Hepatocyte (in vitro differentiated cells): ENCODE results near the gene RBFOX1. TPM values are rescaled to one million over a fixed set of nuclear protein-coding genes. Genes with fewer than 3 reads are reported as not detected.

Experiments
- DNase-seq: peaks from one replicate; pipeline ENCODE4 v3.0.0-alpha.2; 2016; ENCODE audit warnings: low spot score
- H2AFZ ChIP-seq: fragments of 200-600 bp; sonication (generic); 2 replicates; pipeline ENCODE4 v1.6.0; 2016; ENCODE audit warnings: antibody characterized with exemption, mild to moderate bottlenecking
- H3K27ac ChIP-seq: fragments of 200-600 bp; sonication (generic); 2 replicates; pipeline ENCODE4 v1.5.1; 2016; ENCODE audit warnings: mild to moderate bottlenecking
- H3K27me3 ChIP-seq: fragments of 200-600 bp; sonication (generic); 2 replicates; pipeline ENCODE4 v1.6.1; 2016
- H3K36me3 ChIP-seq: fragments of 200-600 bp; sonication (generic); replicated peaks from 2 replicates; pipeline ENCODE4 v1.5.1; 2016; ENCODE audit warnings: low read depth; ENCODE audit not compliant: insufficient read depth
- H3K4me1 ChIP-seq: fragments of 200-600 bp; sonication (generic); 2 replicates; pipeline ENCODE4 v1.5.1; 2016; ENCODE audit warnings: mild to moderate bottlenecking, moderate library complexity; ENCODE audit not compliant: insufficient read depth
- H3K4me2 ChIP-seq: fragments of 200-600 bp; sonication (generic); 2 replicates; pipeline ENCODE4 v1.6.0; 2016
- H3K4me3 ChIP-seq: fragments of 200-600 bp; sonication (generic); 2 replicates; pipeline ENCODE4 v1.5.1; 2016; ENCODE audit warnings: mild to moderate bottlenecking
- H3K79me2 ChIP-seq: fragments of 200-600 bp; sonication (generic); 2 replicates; pipeline ENCODE4 v1.6.0; 2017; ENCODE audit warnings: mild to moderate bottlenecking
- H3K9me2 ChIP-seq: fragments of 200-600 bp; sonication (generic); replicated peaks from 2 replicates; pipeline ENCODE4 v1.6.0; 2017; ENCODE audit warnings: mild to moderate bottlenecking; ENCODE audit not compliant: insufficient read depth
- H3K9me3 ChIP-seq: fragments of 200-600 bp; sonication (generic); 2 replicates; pipeline ENCODE4 v1.5.1; 2016; ENCODE audit warnings: low read depth, mild to moderate bottlenecking
- H4K20me1 ChIP-seq: fragments of 200-600 bp; sonication (generic); 2 replicates; pipeline ENCODE4 v1.6.0; 2016; ENCODE audit warnings: mild to moderate bottlenecking; ENCODE audit not compliant: insufficient read depth, poor library complexity, severe bottlenecking
- CTCF ChIP-seq: fragments of 200-600 bp; sonication (generic); IDR thresholded peaks from 2 replicates; pipeline ENCODE4 v1.5.1; 2016; ENCODE audit warnings: antibody characterized with exemption, mild to moderate bottlenecking; ENCODE audit not compliant: poor library complexity
- EZH2 ChIP-seq: fragments of 200-600 bp; sonication (generic); IDR thresholded peaks from 2 replicates; pipeline ENCODE4 v1.6.1; 2016; ENCODE audit warnings: antibody characterized with exemption, mild to moderate bottlenecking, borderline replicate concordance
- EZH2phosphoT487 ChIP-seq: fragments of 200-600 bp; sonication (generic); IDR thresholded peaks from one replicate; pipeline ENCODE4 v1.6.1; 2018; ENCODE audit warnings: antibody characterized with exemption, mild to moderate bottlenecking, low read depth, moderate library complexity; ENCODE audit not compliant: unreplicated experiment, severe bottlenecking
- WGBS: methylation state at CpG from one replicate; pipeline ENCODE4 v1.1.6; 2016; ENCODE audit warnings: low lambda C conversion rate; ENCODE audit errors: missing lambda C conversion rate; 5-methylcytosine and 5-hydroxymethylcytosine counted together
- polyA plus RNA-seq: library from polyadenylated mRNA; unstranded; fragments of >200 nt; fragmentation: Nextera tagmentation; extraction: Ambion mirVana; gene quantifications from 2 replicates; pipeline ENCODE4 v1.2.1, GENCODE V29; 2016
- total RNA-seq: library from RNA; depleted of rRNA; stranded (reverse); fragments of >200 nt; gene quantifications from 2 replicates; pipeline ENCODE4 v1.2.3, GENCODE V29; 2014

Gene RBFOX1
- total and polyA plus RNA-seq, 2 experiments from 2014 or later, result 1.00 to 1.2 TPM

- H3K36me3 ChIP-seq, result no peaks in the 10 kb centered on the region
- no peaks in the 10 kb centered on the region for H3K79me2 ChIP-seq
- H3K4me2 ChIP-seq, result no peak overlapping the region
- peaks cover 3% of the 10 kb centered on the region for H3K27me3 ChIP-seq
- TF ChIP-seq CTCF (no peak), EZH2phosphoT487 (no peak), EZH2 (no peak)
- H3K4me3 ChIP-seq, result no peak overlapping the region
- H2AFZ ChIP-seq, result no peak overlapping the region
- no peaks in the 10 kb centered on the region for H3K4me1 ChIP-seq
- H3K9me3 ChIP-seq, result no peaks in the 10 kb centered on the region
- H3K27ac ChIP-seq, result no peak overlapping the region
- WGBS, result 81% methylated on average over 12 of the region's 12 CpGs
- no peaks in the 10 kb centered on the region for H4K20me1 ChIP-seq
- H3K9me2 ChIP-seq, result no peaks in the 10 kb centered on the region
- DNase-seq, result no peak
Measured at GRCh38 chr16:7314163-7314562, 18.5 kb upstream of the RBFOX1 start.

DNA sequence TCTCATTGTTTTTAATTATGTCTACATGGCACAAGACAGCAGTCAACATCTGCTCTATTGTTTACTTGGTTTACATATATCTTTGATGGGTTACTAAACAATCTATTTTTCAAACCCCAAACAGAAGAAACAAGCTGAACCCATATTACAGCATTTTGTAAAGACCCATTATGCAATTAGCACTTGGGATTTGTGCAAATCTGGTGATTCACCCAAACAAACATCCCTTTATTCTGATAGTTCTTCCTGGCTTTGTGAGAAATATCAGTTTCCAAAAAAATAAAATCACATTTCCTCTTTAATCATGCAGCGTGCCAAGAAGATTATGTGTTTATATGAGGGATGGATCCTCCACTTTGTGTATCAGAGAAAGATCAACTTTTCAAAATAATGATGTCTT is 16.8 kb upstream of the RBFOX1 start:
- Histone ChIP-seq H3K79me2 (no peaks in the 10 kb centered on the region), H2AFZ (no peak overlapping the region), H3K9me2 (no peaks in the 10 kb centered on the region), H3K27ac (no peak overlapping the region), H3K4me1 (no peaks in the 10 kb centered on the region), H3K4me2 (no peak overlapping the region), H3K9me3 (no peaks in the 10 kb centered on the region), H3K27me3 (peaks cover 3% of the 10 kb centered on the region), H3K4me3 (no peak overlapping the region), H4K20me1 (no peaks in the 10 kb centered on the region), H3K36me3 (no peaks in the 10 kb centered on the region)
- TF ChIP-seq EZH2 (no peak), CTCF (no peak), EZH2phosphoT487 (no peak)
- no peak for DNase-seq
- WGBS, result 71% methylated on average over 1 of the region's 1 CpG

DNA sequence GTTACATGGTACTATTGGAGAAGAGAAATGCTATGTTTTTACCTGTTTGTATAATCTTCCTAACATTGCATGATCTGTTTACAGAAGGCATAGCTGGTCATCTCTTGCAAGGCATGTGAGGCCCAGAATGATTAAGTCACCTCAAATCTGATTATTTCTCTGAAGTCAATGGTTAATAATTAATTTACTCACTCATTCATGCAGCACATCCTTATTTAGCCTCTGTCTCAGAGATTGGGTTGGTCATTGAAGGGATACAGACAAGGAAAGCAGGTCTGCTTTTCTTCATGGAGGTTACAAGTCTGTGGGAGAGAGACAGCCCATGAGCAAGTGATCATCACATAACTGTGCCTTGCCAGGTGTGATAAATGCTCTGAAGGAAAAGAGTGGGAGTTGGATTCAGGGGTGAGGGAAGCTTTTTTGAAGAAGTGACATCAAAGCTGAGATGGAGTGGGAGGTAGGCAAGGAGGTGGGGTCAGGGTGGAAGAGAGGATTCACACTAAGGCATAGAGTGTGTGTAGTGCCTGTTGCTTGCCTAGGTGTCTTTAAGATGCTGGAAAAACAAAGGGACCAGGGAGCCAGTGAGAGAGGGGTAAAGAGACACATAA is 16.3 kb upstream of the RBFOX1 start:
- Histone ChIP-seq H3K27me3 (peaks cover 3% of the 10 kb centered on the region), H2AFZ (no peak overlapping the region)

More for the DNA sequence above, 16.3 kb upstream of the RBFOX1 start:
- Histone ChIP-seq H3K36me3 (no peaks in the 10 kb centered on the region), H4K20me1 (no peaks in the 10 kb centered on the region), H3K4me1 (no peaks in the 10 kb centered on the region), H3K79me2 (no peaks in the 10 kb centered on the region), H3K4me3 (no peak overlapping the region), H3K4me2 (no peak overlapping the region), H3K9me3 (no peaks in the 10 kb centered on the region), H3K9me2 (no peaks in the 10 kb centered on the region), H3K27ac (no peak overlapping the region)
- no peak for TF ChIP-seq EZH2
- TF ChIP-seq CTCF, result no peak
- TF ChIP-seq EZH2phosphoT487, result no peak
- DNase-seq, result peak; percentile 8
